ENCODE results near the gene CBFA2T2.
"Not testable (repeated sequence)": the region's sequence is repeated elsewhere in the genome, so short reads cannot be mapped to it uniquely, and the experiment has no call there.

Gene CBFA2T2

GRCh38 chr20:33646959-33647602 lies 157.2 kb downstream of the CBFA2T2 start:
- H3K4me1 ChIP-seq (ENCODE audit: control insufficient read depth, insufficient read depth, low read length): peaks cover 44% of the 10 kb centered on the region
- H3K27me3 ChIP-seq (ENCODE audit: control insufficient read depth, insufficient read depth, low read length); H3K36me3 ChIP-seq (ENCODE audit: control insufficient read depth, insufficient read depth, low read length); H3K4me3 ChIP-seq (ENCODE audit: low read length); H3K9me3 ChIP-seq (ENCODE audit: control insufficient read depth, low read length): not testable (repeated sequence)
- H3K9ac ChIP-seq (ENCODE audit: low read length): peak overlapping the region; percentile 20

GRCh38 chr20:33647603-33648395 lies 157.9 kb downstream of the CBFA2T2 start:
- no peak overlapping the region for H3K4me3 ChIP-seq (ENCODE audit: low read length)
- H3K9ac ChIP-seq (ENCODE audit: low read length): peak overlapping the region; percentile 20
- H3K4me1 ChIP-seq (ENCODE audit: control insufficient read depth, insufficient read depth, low read length): peaks cover 49% of the 10 kb centered on the region
- no peaks in the 10 kb centered on the region for H3K36me3 ChIP-seq (ENCODE audit: control insufficient read depth, insufficient read depth, low read length)
- H3K27me3 ChIP-seq (ENCODE audit: control insufficient read depth, insufficient read depth, low read length): no peaks in the 10 kb centered on the region
- H3K9me3 ChIP-seq (ENCODE audit: control insufficient read depth, low read length): no peaks in the 10 kb centered on the region

- no peak overlapping the region for H3K4me3 ChIP-seq (ENCODE audit: low read length)
- H3K9ac ChIP-seq (ENCODE audit: low read length): no peak overlapping the region
- H3K9me3 ChIP-seq (ENCODE audit: control insufficient read depth, low read length): no peaks in the 10 kb centered on the region
- no peaks in the 10 kb centered on the region for H3K27me3 ChIP-seq (ENCODE audit: control insufficient read depth, insufficient read depth, low read length)
- H3K4me1 ChIP-seq (ENCODE audit: control insufficient read depth, insufficient read depth, low read length): peaks cover 56% of the 10 kb centered on the region
- H3K36me3 ChIP-seq (ENCODE audit: control insufficient read depth, insufficient read depth, low read length): no peaks in the 10 kb centered on the region
Measured at GRCh38 chr20:33648396-33649004, 158.6 kb downstream of the CBFA2T2 start.

GRCh38 chr20:33649201-33649681 lies 159.3 kb downstream of the CBFA2T2 start:
- peaks cover 64% of the 10 kb centered on the region for H3K4me1 ChIP-seq (ENCODE audit: control insufficient read depth, insufficient read depth, low read length)
- no peaks in the 10 kb centered on the region for H3K27me3 ChIP-seq (ENCODE audit: control insufficient read depth, insufficient read depth, low read length)
- H3K4me3 ChIP-seq (ENCODE audit: low read length): no peak overlapping the region
- H3K9me3 ChIP-seq (ENCODE audit: control insufficient read depth, low read length): no peaks in the 10 kb centered on the region
- H3K9ac ChIP-seq (ENCODE audit: low read length): no peak overlapping the region
- H3K36me3 ChIP-seq (ENCODE audit: control insufficient read depth, insufficient read depth, low read length): no peaks in the 10 kb centered on the region

- no peaks in the 10 kb centered on the region for H3K9me3 ChIP-seq (ENCODE audit: control insufficient read depth, low read length)
Measured at GRCh38 chr20:33650111-33650752, 160.3 kb downstream of the CBFA2T2 start.

GRCh38 chr20:33650753-33651561 lies 161.1 kb downstream of the CBFA2T2 start:
- no peak overlapping the region for H3K9ac ChIP-seq (ENCODE audit: low read length)
- no peaks in the 10 kb centered on the region for H3K27me3 ChIP-seq (ENCODE audit: control insufficient read depth, insufficient read depth, low read length)
- no peaks in the 10 kb centered on the region for H3K36me3 ChIP-seq (ENCODE audit: control insufficient read depth, insufficient read depth, low read length)
- peaks cover 78% of the 10 kb centered on the region for H3K4me1 ChIP-seq (ENCODE audit: control insufficient read depth, insufficient read depth, low read length)
- no peak overlapping the region for H3K4me3 ChIP-seq (ENCODE audit: low read length)
- H3K9me3 ChIP-seq (ENCODE audit: control insufficient read depth, low read length): no peaks in the 10 kb centered on the region

More at GRCh38 chr20:33650111-33650752, 160.3 kb downstream of the CBFA2T2 start:
- no peaks in the 10 kb centered on the region for H3K36me3 ChIP-seq (ENCODE audit: control insufficient read depth, insufficient read depth, low read length)
- H3K4me3 ChIP-seq (ENCODE audit: low read length): no peak overlapping the region
- H3K27me3 ChIP-seq (ENCODE audit: control insufficient read depth, insufficient read depth, low read length): no peaks in the 10 kb centered on the region
- peaks cover 72% of the 10 kb centered on the region for H3K4me1 ChIP-seq (ENCODE audit: control insufficient read depth, insufficient read depth, low read length)
- H3K9ac ChIP-seq (ENCODE audit: low read length): no peak overlapping the region

GRCh38 chr20:33651562-33652048 lies 161.7 kb downstream of the CBFA2T2 start:
- no peaks in the 10 kb centered on the region for H3K27me3 ChIP-seq (ENCODE audit: control insufficient read depth, insufficient read depth, low read length)
- H3K9me3 ChIP-seq (ENCODE audit: control insufficient read depth, low read length): no peaks in the 10 kb centered on the region
- H3K4me3 ChIP-seq (ENCODE audit: low read length): no peak overlapping the region
- H3K4me1 ChIP-seq (ENCODE audit: control insufficient read depth, insufficient read depth, low read length): peaks cover 81% of the 10 kb centered on the region
- no peaks in the 10 kb centered on the region for H3K36me3 ChIP-seq (ENCODE audit: control insufficient read depth, insufficient read depth, low read length)
- H3K9ac ChIP-seq (ENCODE audit: low read length): peak overlapping the region; percentile 36

- no peaks in the 10 kb centered on the region for H3K9me3 ChIP-seq (ENCODE audit: control insufficient read depth, low read length)
- H3K36me3 ChIP-seq (ENCODE audit: control insufficient read depth, insufficient read depth, low read length): no peaks in the 10 kb centered on the region
- H3K4me3 ChIP-seq (ENCODE audit: low read length): no peak overlapping the region
- peak overlapping the region; percentile 19 for H3K9ac ChIP-seq (ENCODE audit: low read length)
- peaks cover 71% of the 10 kb centered on the region for H3K4me1 ChIP-seq (ENCODE audit: control insufficient read depth, insufficient read depth, low read length)
- H3K27me3 ChIP-seq (ENCODE audit: control insufficient read depth, insufficient read depth, low read length): no peaks in the 10 kb centered on the region
Measured at GRCh38 chr20:33653218-33653899, 163.5 kb downstream of the CBFA2T2 start.

GRCh38 chr20:33653900-33654596 lies 164.2 kb downstream of the CBFA2T2 start:
- peak overlapping the region; percentile 19 for H3K9ac ChIP-seq (ENCODE audit: low read length)
- peaks cover 66% of the 10 kb centered on the region for H3K4me1 ChIP-seq (ENCODE audit: control insufficient read depth, insufficient read depth, low read length)
- no peaks in the 10 kb centered on the region for H3K36me3 ChIP-seq (ENCODE audit: control insufficient read depth, insufficient read depth, low read length)
- no peaks in the 10 kb centered on the region for H3K9me3 ChIP-seq (ENCODE audit: control insufficient read depth, low read length)
- H3K27me3 ChIP-seq (ENCODE audit: control insufficient read depth, insufficient read depth, low read length): no peaks in the 10 kb centered on the region
- H3K4me3 ChIP-seq (ENCODE audit: low read length): no peak overlapping the region

GRCh38 chr20:33654680-33655161 lies 164.8 kb downstream of the CBFA2T2 start:
- peak overlapping the region; percentile 15 for H3K9ac ChIP-seq (ENCODE audit: low read length)
- no peak overlapping the region for H3K4me3 ChIP-seq (ENCODE audit: low read length)

More at GRCh38 chr20:33654680-33655161, 164.8 kb downstream of the CBFA2T2 start:
- H3K27me3 ChIP-seq (ENCODE audit: control insufficient read depth, insufficient read depth, low read length): no peaks in the 10 kb centered on the region
- no peaks in the 10 kb centered on the region for H3K36me3 ChIP-seq (ENCODE audit: control insufficient read depth, insufficient read depth, low read length)
- H3K9me3 ChIP-seq (ENCODE audit: control insufficient read depth, low read length): no peaks in the 10 kb centered on the region
- H3K4me1 ChIP-seq (ENCODE audit: control insufficient read depth, insufficient read depth, low read length): peaks cover 59% of the 10 kb centered on the region
